GM21825 (cell line): Measurements from ENCODE around the gene SPATA31D4.
"Not testable (repeated sequence)": the region's sequence is repeated elsewhere in the genome, so short reads cannot be mapped to it uniquely, and the experiment has no call there.

ENCODE experiments used
- ATAC-seq: cut with Tn5 transposase; IDR thresholded peaks from one replicate; pipeline ENCODE4 v1.9.1; 2021; ENCODE audit warnings: mild to moderate bottlenecking, moderate library complexity; ENCODE audit not compliant: unreplicated experiment

SPATA31D4 gene

DNA sequence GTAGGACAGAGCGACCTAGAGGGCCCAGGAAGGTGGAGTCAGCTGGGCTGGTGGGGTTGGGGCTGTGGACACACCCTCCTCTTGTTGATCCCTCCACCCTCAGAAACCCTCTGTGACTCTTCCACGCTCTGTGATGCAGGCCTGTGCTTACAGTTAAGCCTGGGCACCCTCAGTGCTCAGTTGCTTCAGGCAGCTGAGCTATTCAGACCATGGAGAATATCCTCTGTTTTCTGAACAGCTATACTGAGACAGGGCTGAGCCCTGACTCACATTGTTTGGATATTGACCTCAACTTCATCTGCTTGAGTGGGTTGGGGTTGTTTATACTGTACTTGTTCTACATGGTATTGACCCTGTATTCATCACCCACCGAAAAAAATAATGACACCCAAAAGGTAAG lies at the start of gene SPATA31D4:
TSS of gene SPATA31D4 (plus strand) at position 124 of the 400 bp plus-strand sequence. CDS start at position 210, 86 bp downstream.
- not testable (repeated sequence) for ATAC-seq

DNA sequence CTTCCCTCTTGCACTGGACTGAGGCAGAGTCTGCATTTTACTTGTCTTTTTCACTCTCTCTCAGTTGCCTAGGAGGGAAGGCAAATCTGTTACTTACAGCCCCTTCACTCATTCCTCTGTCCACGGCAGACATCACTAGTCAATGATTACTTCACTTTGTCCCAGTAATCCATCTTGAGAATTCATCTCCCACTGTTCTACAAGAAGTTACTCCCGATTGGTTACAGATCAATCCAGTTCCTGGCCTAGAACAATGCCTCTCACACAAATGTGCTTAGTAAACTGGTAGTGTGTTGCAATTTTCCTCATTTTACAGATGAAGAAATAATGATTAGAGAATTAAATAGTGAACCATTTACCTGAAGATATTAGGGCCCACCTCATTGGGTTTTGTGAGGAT lies 49.7 kb upstream of the SPATA31D4 start:
- ATAC-seq: no peak

DNA sequence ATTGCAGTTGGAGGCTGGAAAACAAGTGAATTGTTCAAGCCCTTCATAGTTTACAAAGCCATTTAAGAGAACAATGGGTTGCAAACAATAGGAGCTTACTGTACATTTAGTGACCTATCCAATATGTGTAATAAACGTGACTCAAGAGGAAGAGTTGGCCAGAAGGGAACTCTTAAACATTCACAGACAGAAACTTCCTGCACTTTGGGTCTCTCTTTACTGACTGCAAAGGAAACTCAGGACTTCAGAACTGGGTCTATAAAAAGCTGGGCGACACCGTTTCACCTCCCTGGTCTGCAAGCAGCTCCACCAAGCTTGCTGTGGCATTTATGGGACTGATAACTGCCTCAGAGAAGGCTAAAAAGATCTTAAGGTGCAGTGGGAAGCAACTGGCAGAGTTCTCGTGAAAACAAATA lies 48.7 kb upstream of the SPATA31D4 start:
- ATAC-seq: no peak

DNA sequence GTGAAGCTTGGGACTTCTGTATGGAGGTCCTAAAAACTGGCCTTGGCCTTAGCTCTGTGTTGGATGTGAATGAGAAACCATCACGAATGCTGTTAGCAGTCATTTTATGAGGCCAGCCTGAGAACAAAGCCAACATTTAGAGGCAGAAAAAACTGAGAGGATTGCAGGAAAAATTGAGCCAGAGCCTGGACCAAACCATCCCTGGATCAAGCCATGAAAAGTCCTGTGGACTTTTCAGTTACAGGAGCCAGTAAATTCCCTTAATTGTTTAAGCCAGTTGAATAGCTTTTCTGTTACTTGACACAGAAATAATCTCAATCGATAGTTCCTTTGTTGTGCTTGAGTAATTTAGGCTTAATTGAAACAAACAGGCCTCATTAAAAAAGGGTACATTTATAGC lies 42.6 kb upstream of the SPATA31D4 start:
- no peak for ATAC-seq

DNA sequence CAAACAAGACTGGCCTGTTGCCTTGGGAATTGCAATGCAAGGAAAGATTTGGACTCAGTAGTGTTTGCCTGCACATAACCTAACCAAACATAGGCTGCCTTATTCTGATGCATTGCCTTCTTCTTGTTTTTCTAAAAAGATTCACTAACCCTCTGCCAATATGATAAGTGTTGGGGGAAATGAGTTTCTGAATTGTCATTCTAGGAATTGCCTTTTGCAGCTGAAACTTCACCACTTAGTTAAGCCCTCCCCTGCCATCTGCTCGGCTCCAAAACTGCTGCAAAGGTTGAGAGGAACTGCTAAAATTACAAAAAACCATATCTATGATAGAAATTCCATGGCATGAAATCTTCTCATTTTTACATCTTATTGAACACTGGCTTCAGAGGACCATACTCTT lies 41.6 kb upstream of the SPATA31D4 start:
- ATAC-seq: no peak

DNA sequence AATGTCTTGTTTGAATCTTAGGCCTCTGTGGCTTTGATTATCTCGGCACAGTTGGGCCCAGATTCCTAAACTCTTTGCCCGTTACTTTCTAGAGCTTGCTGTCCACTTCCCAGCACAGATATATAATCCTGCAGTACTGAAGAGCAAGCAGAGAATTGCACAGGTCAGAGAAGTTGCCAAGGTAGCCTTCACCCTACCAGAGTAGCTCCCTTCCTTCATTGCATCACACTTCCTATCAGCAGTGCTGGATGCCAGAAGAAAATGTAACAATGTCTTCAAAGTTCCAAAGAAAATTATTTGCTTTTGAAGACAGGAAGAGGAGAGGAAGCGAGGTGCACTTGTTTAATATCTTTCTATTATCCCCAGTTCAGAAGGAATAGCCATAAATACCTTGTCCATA lies 38.1 kb upstream of the SPATA31D4 start:
- ATAC-seq: no peak

DNA sequence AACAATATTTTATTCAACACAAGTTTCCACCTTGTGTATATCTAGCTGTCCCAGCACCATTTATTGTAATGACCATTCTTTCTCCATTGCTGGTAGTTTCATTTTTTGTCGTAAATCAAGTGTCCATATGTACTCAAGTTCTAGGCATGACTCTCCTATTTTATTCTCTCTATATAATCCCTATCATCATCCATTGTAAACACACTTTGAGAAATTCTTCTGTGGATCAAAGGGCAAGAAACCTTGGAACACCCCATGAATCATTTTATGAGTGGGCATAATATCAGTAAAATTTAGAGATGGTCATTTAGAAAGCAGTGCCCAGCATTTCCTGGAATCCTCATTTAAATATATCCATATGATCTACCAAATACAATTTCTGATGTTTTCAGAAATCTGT lies 35.8 kb upstream of the SPATA31D4 start:
- no peak for ATAC-seq

DNA sequence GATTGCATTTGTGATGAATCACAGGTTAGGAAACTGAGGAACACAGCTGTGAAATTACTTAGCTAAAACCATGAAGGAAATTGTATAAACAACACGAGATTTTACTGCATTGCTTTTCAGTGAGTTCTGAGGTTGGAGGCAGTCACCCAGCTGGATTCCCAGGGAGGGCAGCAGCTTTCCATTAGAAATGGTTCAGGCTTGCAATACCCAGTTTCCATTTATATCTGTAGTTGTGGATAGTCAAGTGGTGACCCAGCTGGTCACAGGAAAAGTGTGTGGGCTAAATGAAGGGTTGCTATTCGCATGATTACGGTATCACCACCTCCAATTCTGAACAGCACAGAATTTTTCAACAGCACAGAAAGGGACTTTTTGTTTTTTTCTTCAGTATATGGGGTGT lies 34.3 kb upstream of the SPATA31D4 start:
- ATAC-seq: no peak

DNA sequence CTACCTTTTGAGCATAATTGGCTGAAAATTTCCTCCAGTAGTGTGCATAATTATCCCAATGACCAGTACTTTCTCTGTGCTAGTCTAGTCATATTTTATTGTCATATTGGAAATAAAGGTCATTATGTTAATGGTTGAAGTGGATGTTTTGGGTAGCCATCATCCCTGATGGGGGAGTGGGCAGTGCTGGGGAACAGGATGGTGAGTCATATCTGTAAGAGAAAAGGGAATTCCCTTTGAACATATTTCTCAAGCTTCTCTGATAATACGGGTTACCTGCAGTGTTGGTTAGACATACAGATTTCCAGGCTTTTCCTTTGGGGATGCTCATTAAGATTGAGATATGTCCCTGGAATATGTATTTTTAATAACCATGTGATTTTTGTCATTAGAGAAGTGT lies 33.3 kb upstream of the SPATA31D4 start:
- no peak for ATAC-seq

DNA sequence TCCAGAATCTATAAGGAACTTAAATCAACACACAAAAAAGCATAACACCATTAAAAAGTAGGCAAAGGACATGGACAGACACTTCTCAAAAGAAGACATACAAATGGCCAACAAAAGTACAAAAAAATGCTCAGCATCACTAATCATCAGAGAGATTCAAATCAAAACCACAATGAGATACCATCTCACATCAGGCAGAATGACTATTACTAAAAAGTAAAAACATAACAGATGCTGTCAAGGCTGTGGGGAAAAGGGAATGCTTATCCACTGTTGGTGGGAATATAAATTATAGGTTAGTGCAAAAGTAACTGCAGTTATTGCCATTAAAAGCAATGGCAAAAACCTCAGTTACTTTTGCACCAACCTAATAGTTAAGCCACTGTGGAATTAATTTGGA lies 32.2 kb upstream of the SPATA31D4 start:
- no peak for ATAC-seq

DNA sequence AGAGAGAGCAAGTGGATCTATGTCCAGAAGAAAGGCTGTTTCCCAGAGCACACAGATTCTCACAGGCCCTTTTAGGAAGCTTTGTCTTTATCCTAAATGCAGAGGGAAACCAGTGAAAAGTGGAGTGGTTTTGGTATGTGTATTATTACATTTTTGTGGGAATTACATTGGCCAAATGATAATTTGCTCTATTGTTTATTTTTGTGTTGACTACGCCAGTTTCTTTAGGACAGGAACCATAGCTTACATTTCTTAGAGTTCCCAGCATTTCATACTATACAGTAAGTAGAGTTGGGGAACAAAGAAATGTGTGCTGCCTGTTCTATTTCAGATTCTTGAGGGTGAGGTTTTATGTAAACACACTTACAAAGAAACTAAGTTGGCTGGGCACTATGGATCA lies 29.4 kb upstream of the SPATA31D4 start:
- no peak for ATAC-seq

DNA sequence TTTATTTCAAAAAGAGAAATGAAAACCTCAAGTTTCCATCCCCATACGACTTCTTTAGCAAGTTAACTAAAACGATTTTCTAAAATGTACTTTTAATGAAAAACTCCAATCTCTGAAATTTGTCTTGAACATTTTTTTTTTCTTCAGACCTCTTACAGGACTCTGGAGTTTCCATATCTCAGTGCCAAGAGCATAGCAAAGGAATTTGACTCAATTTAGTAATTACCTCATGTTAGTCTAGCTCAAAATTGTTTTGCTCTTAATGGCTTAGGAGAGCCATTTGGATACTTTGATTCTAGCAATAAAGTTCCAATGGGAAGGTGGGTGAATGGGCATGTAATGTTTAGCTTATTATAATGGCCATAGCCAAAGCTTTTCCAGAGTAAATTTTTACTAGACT lies 26.0 kb upstream of the SPATA31D4 start:
- ATAC-seq: no peak

DNA sequence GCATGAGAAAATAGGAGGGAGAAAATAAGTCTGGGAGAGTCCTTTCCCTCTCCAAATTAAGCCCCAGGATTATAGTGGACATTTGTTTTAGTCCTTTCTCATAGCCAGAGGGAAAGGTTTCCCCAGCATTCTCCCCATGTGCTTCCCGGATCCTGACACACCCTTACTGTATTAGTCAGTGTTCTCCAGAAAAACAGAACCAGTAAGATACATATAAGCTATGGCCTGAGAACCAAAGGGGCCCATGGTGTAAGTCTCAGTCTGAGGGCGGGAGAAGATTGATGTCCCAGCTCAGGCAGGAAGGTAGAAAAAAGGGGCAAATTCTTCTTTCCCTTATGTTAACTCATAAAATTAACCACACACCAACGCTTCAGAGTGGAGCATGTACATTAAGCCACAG lies 25.6 kb upstream of the SPATA31D4 start:
- ATAC-seq: no peak

DNA sequence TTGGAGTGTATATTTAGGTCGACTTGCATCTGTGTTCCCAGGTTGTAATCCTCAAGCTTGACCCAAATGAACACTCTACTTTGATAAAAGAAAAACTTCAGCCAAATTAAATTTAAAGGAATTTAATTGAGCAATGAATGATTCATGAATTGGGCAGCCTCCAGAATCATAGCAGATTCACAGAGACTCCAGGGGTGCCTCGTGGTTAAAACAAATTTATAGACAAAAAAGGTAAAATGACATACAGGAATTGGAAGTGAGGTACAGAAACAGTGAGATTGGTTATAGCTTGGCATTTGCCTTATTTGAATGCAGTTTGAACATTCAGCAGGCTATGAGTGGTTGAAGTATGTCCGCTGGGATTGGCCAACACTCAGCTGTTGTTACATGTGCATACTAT lies 21.6 kb upstream of the SPATA31D4 start:
- ATAC-seq: no peak

DNA sequence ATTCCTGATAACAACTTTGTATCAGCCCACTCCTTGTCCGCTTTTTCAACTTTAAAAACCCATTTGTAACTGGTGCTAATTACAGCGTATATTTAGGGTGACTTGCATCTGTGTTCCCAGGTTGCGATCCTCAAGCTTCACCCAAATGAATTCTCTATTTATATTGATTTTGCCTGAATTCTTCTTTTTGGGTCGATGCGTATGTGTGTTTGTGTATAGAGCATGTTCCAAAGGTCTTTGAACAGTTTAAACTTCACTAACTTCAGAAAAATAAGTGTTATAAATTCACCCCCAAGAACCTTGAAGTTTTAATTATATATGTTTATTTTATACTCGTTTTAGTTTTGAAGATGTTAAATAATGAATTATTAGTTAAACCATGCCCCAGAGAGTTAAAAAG lies 16.1 kb upstream of the SPATA31D4 start:
- ATAC-seq: no peak

DNA sequence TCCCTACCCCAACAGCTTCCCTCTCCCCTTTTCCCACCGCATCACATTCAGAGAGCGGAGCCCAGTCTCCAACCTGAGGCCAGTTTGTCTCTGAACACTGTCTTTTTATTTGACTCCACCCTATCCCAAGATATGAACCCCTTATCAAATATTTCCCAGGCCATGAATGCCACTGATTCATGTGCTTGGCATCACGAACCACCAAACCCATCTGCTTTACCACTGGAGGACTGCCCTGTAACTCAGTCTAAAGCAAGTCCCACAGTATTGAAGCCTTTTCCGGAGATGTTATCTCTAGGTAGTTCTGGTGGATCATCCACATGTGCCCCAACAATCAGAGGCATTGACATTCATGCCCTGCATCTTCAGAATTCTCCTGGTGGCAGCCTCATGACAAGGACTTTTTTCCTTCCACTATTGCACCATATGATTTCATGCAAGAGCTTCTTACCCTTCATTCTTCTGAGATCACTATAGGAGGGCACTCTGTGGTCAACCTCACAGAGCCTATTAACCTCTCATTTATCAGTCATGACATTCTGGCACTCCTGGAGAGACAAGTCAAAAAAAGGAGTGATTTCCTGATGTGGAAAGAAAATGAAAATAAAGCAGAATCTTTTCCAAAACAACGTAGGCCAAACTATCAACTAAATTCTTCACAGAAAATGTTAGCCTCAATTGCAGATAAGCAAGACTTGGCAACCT lies 12.3 kb upstream of the SPATA31D4 start:
- no peak for ATAC-seq

DNA sequence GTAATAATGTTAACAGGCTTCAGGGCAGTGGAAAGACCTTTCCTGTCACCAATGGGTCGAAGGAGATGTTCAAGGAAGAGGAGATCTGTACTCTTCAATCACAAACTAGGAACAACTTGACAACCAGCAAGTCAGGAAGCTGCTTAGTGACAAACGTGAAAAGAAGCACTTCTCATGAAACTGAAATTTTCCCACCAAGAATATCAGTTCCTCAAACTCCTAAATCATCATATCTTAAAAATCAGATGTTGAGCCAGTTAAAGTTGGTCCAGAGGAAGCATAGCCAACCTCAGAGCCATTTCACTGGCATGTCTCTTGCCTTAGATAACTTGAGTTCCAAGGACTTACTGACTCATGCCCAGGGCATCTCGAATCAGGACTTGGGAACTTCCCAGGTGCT lies 9.7 kb upstream of the SPATA31D4 start:
- not testable (repeated sequence) for ATAC-seq

DNA sequence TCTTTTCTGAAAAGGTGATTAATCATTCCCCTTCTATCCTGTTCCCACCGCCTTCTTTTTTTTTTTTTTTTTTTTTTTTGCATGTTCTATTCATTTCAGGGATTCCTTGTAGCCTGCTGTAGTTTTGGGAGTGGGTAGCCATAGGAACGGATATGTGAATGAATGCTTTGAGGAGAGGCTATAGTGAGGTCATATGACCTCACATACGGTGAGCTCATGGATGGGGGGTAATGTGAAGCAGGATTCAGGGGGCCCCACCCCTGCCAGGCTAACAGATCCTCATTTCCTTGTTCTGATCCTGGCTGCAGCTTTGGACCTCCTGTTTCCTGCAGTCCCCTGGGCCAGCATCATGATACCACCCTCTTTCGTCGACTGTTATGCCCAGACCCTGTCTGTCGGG lies 1.9 kb downstream of the SPATA31D4 start:
- ATAC-seq: not testable (repeated sequence)

DNA sequence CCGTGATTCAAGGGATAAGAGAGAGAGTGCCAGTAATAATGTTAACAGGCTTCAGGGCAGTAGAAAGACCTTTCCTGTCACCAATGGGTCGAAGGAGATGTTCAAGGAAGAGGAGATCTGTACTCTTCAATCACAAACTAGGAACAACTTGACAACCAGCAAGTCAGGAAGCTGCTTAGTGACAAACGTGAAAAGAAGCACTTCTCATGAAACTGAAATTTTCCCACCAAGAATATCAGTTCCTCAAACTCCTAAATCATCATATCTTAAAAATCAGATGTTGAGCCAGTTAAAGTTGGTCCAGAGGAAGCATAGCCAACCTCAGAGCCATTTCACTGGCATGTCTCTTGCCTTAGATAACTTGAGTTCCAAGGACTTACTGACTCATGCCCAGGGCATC lies 5.3 kb downstream of the SPATA31D4 start:
- not testable (repeated sequence) for ATAC-seq

DNA sequence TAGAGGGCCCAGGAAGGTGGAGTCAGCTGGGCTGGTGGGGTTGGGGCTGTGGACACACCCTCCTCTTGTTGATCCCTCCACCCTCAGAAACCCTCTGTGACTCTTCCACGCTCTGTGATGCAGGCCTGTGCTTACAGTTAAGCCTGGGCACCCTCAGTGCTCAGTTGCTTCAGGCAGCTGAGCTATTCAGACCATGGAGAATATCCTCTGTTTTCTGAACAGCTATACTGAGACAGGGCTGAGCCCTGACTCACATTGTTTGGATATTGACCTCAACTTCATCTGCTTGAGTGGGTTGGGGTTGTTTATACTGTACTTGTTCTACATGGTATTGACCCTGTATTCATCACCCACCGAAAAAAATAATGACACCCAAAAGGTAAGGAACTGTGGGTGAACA lies 15.2 kb downstream of the SPATA31D4 start, which contains the start of gene SPATA31D3:
TSS of gene SPATA31D3 (plus strand) at position 108 of the 400 bp plus-strand sequence. CDS start at position 194, 86 bp downstream.
- not testable (repeated sequence) for ATAC-seq

DNA sequence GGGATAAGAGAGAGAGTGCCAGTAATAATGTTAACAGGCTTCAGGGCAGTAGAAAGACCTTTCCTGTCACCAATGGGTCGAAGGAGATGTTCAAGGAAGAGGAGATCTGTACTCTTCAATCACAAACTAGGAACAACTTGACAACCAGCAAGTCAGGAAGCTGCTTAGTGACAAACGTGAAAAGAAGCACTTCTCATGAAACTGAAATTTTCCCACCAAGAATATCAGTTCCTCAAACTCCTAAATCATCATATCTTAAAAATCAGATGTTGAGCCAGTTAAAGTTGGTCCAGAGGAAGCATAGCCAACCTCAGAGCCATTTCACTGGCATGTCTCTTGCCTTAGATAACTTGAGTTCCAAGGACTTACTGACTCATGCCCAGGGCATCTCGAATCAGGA lies 20.4 kb downstream of the SPATA31D4 start:
- not testable (repeated sequence) for ATAC-seq

DNA sequence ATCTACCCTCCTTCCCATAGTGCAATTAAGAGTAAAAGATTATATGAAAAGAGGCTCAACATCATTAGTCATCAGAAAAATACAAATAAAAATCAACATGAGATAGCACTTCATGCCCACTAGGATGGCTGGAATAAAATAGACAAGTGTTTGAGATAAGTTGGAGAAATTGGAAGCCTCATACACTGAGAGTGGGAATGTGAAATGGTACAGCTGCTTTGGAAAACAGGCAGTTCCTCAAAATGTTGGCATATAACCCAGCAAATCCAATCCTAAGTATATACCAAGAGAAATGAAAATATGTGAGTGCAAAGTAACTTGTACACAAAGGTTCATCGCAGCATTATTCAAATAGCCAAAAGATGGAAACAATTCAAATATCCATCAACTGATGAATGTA lies 24.9 kb downstream of the SPATA31D4 start:
- no peak for ATAC-seq

DNA sequence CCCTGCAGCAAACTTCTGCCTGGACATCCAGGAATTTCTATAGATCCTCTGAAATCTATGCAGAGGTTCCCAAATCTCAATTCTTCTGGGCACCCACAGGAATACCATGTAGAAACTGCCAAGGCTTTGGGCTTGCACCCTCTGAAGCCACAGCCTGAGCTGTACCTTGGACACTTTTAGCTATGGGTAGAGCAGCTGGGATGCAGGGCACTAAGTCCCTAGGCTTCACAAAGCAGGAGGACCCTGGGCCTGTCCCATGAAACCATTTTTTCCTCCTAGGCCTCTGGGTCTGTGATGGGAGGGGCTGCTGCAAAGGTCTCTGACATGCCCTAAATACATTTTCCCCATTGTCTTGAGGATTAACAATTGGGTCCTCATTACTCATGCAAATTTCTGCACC lies 27.4 kb downstream of the SPATA31D4 start:
- no peak for ATAC-seq
